Activated CD8-positive, alpha-beta memory T cell treated with anti-CD3 and anti-CD28 coated beads for 1 hour (primary cell): ENCODE results near the gene HEXD.

Source experiments
- DNase-seq, 2 donors: peaks; one replicate each; pipeline ENCODE4 v3.0.0-alpha.2; 2020; ENCODE audit warnings: low read depth in 1 of 2; ENCODE audit errors: extremely low read depth in 1 of 2

Gene HEXD

GRCh38 chr17:82438401-82439193, 20.4 kb downstream of the HEXD start:
- no peak for DNase-seq

DNA sequence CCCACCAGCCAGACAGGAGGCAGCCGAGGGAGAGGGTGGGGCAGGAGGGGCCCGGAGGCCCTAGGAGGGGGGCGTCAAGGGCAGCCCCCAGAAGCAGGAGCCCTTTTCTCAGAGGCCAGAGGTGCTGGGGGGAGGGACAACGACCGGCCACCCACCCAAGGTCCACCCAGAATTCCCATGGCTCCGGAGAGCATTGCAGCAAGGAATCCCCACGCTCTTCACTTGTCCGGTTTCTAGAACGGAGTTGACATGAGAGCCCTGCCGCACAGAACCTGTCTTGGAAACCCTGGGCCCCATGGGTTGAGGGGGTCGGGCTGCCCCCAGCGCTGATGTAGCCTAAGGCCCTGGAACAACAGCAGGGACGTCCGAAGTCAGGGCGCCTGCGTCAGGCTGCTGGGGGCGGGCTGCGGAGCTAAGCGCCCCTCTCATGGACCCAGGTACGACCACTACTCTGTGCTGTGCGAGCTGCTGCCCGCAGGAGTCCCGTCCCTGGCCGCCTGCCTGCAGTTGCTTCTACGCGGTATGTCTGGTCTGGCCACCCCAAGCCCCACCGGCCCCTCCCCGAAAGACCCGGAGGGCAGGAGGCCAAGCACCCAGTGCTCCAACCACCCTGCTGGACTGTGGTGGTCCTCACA, 21.2 kb downstream of the HEXD start:
- DNase-seq, result no peak

GRCh38 chr17:82439829-82440365, 21.8 kb downstream of the HEXD start:
- DNase-seq, result no peak

GRCh38 chr17:82440469-82440981, 22.4 kb downstream of the HEXD start:
- DNase-seq, result no peak

DNA sequence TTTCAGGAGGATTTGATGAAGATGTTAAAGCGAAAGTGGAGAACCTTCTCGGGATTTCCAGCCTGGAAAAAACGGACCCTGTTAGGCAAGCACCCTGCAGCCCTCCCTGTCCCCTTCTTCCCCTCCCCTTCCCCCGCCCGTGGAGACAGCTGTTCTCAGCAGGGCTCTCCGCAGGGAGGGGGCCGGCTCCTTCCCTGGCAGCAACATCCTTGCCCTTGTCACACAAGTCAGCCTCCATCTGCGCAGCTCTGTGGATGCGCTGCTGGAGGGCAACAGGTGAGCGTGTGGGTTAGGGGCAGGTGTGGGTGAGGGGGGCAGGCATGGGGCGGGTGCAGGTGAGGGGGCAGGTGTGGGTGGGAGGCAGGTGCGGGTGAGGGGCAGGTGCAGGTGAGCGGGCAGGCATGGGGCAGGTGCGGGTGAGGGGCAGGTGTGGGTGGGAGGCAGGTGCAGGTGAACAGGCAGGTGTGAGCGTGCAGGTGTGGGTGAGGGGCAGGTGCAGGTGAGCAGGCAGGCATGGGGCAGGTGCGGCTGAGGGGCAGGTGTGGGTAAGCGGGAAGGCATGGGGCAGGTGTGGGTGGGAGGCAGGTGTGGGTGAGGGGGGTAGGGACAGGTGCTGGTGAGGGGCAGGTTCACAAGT, 23.0 kb downstream of the HEXD start:
- DNase-seq, result no peak

- DNase-seq, result no peak
Observed at GRCh38 chr17:82441691-82442487, 23.7 kb downstream of the HEXD start.

DNA sequence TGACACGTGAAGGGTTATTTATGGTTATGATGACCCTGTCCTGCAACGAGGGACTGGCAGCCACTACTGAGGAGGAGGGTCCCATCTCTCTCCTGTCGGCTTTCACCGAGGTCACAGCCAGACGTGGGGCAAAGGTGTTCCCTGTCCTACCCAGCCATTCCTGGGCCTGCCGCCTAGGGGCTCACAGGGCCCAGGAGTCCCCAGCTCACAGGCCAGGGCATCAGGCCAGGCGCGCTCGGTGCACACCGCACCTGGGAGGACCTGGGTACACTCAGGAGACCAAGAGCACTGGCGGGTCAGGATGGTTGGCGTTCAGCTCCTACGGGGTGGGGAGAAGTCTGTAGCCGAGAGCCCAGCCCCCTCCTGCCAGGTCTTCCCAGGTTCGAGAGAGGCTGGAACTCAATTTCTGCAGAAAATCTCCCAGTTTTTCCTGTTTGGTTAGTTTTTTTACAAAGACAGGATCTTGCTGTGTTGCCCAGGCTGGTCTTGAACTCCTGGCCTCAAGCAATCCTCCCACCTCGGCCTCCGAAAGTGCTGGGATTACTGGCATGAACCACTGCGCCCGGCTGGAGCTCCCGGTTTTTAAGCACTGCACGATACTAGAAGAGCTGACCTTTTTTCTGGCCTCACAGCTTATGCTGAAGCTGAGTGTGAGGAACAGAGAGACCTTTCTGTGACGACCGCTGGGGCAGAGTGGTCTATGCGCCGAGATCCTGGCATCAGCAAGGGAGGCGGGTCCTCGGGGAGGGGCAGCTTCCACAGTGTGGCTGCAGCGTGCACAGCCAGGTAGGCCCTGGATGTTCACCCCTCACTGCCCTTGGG, 24.7 kb downstream of the HEXD start:
- DNase-seq, result no peak

GRCh38 chr17:82443465-82444283, 25.5 kb downstream of the HEXD start:
- no peak for DNase-seq

GRCh38 chr17:82444284-82444893, 26.2 kb downstream of the HEXD start:
- DNase-seq, result no peak

- no peak for DNase-seq
Observed at GRCh38 chr17:82444941-82445521, 26.9 kb downstream of the HEXD start.

GRCh38 chr17:82445542-82445941, 27.4 kb downstream of the HEXD start:
- DNase-seq, result no peak

DNA sequence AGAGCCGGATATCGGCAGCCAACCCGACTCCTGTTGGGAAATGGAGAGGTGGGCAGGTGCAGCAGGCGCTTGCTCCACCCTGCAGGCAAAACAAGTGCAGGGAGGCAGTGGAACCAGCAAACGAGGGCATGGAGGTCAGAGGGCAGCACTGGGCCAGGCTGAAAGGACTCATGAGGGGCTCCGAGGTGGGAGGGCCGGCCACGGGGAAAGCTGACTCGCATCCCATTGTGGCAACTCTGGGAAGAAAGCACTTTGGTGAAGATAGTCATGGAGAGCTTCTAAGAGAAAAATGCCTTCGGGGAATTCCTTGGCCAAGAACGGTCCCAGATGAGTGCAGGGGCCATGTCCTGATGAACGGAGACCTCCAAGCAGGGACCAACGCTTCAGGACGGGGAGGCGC, 28.0 kb downstream of the HEXD start:
- no peak for DNase-seq

GRCh38 chr17:82446649-82447048, 28.5 kb downstream of the HEXD start:
- no peak for DNase-seq

DNA sequence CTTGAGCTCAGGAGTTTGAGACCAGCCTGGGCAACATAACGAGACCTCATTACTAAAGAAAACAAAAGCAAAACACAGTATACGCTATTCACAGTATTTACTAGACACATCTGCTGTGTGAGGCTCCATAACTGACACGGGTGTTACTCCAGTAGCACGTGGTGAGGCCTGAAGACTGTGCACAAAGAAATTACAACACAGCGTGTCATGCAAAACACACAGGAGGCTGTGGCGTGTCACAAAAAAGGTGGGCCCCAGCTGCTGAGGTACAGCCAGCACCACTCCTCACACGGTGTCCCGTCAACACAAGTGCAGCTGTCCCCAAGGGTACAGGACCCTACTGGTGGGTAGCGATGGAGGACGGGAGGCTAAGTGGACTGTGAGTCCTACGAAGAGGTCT, 29.7 kb downstream of the HEXD start:
- no peak for DNase-seq

- peak; percentile 47 to 57 for DNase-seq
Observed at GRCh38 chr17:82449131-82449882, 31.2 kb downstream of the HEXD start.

- no peak for DNase-seq
Observed at GRCh38 chr17:82449883-82450356, 31.8 kb downstream of the HEXD start.

DNA sequence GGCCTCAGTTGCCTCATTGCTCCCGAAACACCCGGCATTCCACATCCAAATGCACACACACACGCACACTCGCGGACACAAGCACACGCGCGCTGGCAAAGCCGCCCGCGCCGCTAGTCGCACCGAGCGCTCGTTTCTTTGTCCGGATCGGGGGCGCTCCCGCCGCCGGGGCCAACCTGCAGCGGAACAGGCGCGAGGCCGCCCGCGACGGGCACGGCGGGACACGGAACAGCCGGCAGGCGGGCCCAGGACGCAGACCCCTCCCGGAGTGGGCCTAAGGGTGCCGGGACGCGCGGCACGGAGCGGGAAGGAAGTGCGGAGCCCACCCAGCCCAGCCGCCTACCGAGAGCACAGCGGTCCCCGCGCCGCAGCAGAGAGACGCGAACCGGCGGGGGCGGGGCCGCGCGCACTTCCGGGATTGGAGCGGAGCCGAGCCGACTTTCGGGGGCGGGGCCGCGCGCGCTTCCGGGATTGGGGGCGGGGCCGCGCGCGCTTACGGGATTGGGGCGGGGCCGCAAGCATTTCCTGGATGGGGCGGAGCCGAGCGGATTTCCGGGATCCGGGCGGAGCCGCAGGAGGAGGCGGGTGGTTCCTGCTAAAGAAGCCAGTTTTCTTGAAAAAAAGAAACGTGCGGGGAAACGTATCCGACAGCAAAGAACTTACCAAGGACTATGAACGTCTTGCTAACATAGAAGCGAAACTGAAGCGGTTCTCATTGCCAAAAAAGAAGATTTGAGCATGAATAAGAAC, 32.4 kb downstream of the HEXD start, which contains the start of gene CYBC1:
CYBC1 (minus strand) TSS at position 396 of the 750 bp plus-strand sequence. CDS start 1,498 bp downstream, outside the sequence.
- peak; percentile 85 to 94 for DNase-seq
